ENCODE data around the gene CHRNG.

GRCh38 chr2:232492963-232493700 lies 46.4 kb upstream of the CHRNG start:
- TF ChIP-seq, protein P1, sequence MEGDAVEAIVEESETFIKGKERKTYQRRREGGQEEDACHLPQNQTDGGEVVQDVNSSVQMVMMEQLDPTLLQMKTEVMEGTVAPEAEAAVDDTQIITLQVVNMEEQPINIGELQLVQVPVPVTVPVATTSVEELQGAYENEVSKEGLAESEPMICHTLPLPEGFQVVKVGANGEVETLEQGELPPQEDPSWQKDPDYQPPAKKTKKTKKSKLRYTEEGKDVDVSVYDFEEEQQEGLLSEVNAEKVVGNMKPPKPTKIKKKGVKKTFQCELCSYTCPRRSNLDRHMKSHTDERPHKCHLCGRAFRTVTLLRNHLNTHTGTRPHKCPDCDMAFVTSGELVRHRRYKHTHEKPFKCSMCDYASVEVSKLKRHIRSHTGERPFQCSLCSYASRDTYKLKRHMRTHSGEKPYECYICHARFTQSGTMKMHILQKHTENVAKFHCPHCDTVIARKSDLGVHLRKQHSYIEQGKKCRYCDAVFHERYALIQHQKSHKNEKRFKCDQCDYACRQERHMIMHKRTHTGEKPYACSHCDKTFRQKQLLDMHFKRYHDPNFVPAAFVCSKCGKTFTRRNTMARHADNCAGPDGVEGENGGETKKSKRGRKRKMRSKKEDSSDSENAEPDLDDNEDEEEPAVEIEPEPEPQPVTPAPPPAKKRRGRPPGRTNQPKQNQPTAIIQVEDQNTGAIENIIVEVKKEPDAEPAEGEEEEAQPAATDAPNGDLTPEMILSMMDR (IDR thresholded peaks at IDR 0.05; ENCODE audit: insufficient read depth, low read depth, low read length) = no peak
- TF ChIP-seq EZH2 (IDR thresholded peaks at IDR 0.05; ENCODE audit: insufficient read depth, low read length) = no peak
